ENCODE results near the gene TPST1.
"Not testable (repeated sequence)": the region's sequence is repeated elsewhere in the genome, so short reads cannot be mapped to it uniquely, and the experiment has no call there.

TPST1 gene

GRCh38 chr7:66395128-66395571, 190.0 kb downstream of the TPST1 start:
- not testable (repeated sequence) for DNase-seq

- not testable (repeated sequence) for DNase-seq
Observed at GRCh38 chr7:66396052-66396451, 190.9 kb downstream of the TPST1 start.

- DNase-seq: not testable (repeated sequence)
Observed at GRCh38 chr7:66398841-66399240, 193.7 kb downstream of the TPST1 start.

GRCh38 chr7:66399566-66399965, 194.4 kb downstream of the TPST1 start:
- DNase-seq: no peak

- DNase-seq: no peak
Observed at GRCh38 chr7:66400400-66400799, 195.3 kb downstream of the TPST1 start.

- not testable (repeated sequence) for DNase-seq
Observed at GRCh38 chr7:66401126-66401525, 196.0 kb downstream of the TPST1 start.

GRCh38 chr7:66401932-66402331, 196.8 kb downstream of the TPST1 start:
- not testable (repeated sequence) for DNase-seq

GRCh38 chr7:66403564-66403963, 198.4 kb downstream of the TPST1 start:
- DNase-seq: no peak

- DNase-seq: no peak
Observed at GRCh38 chr7:66409493-66409892, 204.4 kb downstream of the TPST1 start.

All from GDM1 (cell line).